Gastrocnemius medialis (tissue), 4 donors: ENCODE measurements around the gene TNFSF10.

Experiments used
- POLR2A ChIP-seq, 2 donors: fragments of 450-650 bp; IDR thresholded peaks; one replicate each; pipeline ENCODE4 v1.6.1; 2017; ENCODE audit warnings: antibody characterized with exemption in 2 of 2, mild to moderate bottlenecking in 2 of 2, moderate library complexity in 2 of 2
- TF ChIP-seq, protein P1 (sequence below), 5 experiments: fragments of 450-650 bp in 3 of 5; fragments of 200-600 bp in 2 of 5; sonication (generic) in 2 of 5; IDR thresholded peaks in 4 of 5; conservative IDR thresholded peaks in 1 of 5; 1 replicate in 4 of 5; 2 replicates in 1 of 5; pipeline ENCODE4 v1.5.1; 2016 to 2019; ENCODE audit warnings: antibody characterized with exemption in 5 of 5, mild to moderate bottlenecking in 3 of 5, moderate library complexity in 3 of 5

DNA sequence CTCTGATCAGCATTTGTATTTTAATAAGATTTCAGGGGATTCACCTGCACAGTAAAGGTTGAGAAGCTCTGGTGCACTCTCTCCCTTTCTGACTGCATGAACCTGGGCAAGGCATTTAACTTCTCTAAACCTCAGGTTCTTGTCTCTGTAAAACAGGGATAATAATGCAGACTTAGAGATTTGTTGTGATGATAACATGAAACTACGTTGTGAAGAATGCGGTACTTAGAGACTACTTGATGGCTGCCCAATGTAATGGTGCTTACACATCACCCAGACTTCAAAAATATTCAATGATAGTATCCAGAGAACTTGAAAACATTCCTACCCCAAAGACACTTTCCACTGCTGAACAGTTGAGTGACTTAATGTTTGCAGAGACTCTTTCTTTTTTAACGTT is 19.8 kb upstream of the TNFSF10 start:
- TF ChIP-seq, protein P1, sequence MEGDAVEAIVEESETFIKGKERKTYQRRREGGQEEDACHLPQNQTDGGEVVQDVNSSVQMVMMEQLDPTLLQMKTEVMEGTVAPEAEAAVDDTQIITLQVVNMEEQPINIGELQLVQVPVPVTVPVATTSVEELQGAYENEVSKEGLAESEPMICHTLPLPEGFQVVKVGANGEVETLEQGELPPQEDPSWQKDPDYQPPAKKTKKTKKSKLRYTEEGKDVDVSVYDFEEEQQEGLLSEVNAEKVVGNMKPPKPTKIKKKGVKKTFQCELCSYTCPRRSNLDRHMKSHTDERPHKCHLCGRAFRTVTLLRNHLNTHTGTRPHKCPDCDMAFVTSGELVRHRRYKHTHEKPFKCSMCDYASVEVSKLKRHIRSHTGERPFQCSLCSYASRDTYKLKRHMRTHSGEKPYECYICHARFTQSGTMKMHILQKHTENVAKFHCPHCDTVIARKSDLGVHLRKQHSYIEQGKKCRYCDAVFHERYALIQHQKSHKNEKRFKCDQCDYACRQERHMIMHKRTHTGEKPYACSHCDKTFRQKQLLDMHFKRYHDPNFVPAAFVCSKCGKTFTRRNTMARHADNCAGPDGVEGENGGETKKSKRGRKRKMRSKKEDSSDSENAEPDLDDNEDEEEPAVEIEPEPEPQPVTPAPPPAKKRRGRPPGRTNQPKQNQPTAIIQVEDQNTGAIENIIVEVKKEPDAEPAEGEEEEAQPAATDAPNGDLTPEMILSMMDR (IDR thresholded peaks at IDR 0.05 in 4 of 5, conservative IDR thresholded peaks at IDR 0.05 in 1 of 5), result no peak
- TF ChIP-seq POLR2A (IDR thresholded peaks at IDR 0.05), result no peak
